GM18867 (cell line): ENCODE measurements around the gene GTF2H4.
A peak's percentile ranks its signal among the peaks of the same experiment; 100 is the strongest.
"Not testable (repeated sequence)": the region's sequence is repeated elsewhere in the genome, so short reads cannot be mapped to it uniquely, and the experiment has no call there.

ENCODE experiments used
- ATAC-seq: cut with Tn5 transposase; IDR thresholded peaks from one replicate; pipeline ENCODE4 v1.9.1; 2021; ENCODE audit warnings: mild to moderate bottlenecking, moderate library complexity; ENCODE audit not compliant: unreplicated experiment

The GTF2H4 gene

DNA sequence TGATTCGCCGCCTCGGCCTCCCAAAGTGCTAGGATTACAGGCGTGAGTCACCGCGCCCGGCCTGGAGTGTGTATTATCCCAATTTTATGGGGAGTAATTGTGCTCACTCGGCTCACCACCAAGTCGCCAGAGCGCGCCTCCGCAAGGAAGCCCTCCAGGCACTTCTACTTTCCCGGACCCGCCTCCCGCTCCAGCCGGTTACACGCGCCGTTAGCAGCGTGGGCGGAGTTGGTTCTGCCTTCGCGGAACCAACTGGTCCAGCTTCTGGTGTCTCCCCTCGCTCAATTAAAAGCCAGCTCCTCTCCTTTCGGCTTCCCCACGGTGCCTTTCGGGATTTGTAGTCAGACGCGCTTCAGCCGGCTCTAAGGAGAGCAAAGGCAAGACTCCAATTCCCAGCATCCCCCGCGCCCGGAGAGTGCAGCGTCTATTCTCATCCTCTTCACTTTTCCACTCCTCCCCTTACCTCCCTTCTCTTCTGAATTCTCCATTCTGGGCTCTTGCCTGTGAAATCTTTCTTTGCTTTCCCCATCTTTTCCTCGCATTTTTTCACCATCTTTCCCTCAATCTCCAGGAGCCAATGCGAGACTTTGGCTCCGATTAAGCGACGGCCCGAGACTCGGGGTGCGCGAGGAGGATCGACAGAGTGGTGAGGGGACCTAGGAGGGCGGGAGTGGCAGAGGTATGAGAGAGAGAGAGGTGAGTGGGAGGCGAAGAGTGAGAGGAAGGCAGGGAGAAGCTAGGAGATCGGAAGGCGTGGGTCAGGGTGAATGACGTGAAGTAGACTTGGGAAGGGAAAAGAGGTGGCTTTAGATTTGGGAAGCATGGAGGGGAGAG lies at the start of gene GTF2H4:
Gene GTF2H4, plus strand, starts transcription at position 450 of the 834 bp plus-strand sequence.
- peak; percentile 95 for ATAC-seq

DNA sequence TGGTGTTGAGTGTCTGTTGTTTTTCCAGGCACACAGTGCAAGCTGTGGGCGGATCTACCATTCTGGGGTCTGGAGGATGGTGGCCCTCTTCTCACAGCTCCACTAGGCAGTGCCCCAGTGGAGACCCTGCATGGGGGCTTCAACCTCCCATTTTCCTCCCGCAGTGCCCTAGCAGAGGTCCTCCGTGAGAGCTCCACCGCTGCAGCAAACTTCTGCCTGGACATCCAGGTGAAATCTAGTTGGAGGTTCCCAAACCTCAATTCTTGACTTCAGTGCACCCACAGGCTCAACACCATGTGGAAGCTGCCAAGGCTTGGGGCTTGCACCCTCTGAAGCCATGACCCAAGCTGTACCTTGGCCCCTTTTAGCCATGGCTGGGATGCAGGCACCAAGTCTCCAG lies 48.3 kb upstream of the GTF2H4 start:
- not testable (repeated sequence) for ATAC-seq

DNA sequence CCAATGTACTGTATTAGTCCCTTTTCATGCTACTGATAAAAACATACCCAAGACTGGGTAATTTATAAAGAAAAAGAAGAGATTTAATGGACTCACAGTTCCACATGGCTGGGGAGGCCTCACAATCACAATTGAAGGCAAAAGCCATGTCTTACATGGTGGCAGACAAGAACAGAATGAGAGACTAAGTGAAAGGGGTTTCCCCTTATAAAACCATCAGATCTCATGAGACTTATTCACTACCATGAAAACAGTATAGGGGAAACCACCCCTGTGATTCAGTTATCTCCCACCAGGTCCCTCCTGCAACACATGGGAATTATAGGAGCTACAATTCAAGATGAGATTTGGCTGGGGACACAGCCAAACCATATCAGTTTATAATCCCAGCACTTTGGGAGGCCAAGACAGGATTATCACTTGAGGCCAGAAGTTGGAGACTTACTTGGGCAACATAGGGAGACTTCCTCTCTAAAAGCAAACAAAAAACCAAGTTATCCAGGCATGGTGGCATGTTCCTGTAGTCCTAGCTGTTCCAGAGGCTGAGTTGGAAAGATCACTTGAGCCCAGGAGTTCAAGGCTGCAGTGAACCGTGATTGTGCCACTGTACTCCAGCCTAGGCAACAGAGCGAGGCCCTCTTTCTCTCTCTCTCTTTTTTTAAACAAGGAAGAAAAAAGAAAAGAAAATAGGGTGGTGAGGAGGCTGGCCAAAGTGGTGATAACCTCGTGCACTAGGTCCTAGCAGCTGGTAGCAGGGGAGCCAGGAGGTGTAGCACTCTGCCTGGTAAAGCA lies 46.6 kb upstream of the GTF2H4 start:
- no peak for ATAC-seq

DNA sequence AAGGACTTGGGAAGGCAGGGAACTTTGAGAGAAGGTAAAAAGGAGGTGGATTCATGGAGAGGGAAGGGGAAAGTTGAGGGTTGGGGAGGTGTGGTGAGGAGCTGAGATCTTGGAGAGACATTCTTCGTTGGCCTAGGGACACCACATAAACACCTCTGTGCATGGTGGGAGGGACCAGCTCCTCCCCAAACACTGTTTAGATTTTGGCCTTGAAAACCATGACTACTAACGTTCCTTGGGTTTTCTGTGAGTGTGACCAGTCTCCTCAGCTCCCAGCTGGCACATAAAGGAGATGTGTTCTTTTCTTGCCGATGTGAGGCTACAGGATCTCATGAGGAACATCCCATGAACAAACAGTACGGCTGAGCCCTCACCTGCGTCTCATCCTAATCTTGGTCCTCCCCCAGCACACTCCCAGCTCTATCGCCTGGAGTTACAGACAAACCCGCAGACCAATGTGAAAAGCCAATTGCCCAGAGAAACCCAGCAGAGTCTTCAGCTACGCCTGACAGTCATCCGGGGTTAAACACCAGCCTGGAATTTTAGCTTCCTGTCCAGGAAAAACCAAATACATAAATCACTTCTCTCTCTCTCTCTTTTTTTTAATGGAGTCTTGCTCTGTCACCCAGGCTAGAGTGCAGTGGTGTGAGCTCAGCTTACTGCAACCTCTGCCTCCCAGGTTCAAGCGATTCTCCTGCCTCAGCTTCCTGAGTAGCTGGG lies 45.7 kb upstream of the GTF2H4 start:
- ATAC-seq, result no peak

DNA sequence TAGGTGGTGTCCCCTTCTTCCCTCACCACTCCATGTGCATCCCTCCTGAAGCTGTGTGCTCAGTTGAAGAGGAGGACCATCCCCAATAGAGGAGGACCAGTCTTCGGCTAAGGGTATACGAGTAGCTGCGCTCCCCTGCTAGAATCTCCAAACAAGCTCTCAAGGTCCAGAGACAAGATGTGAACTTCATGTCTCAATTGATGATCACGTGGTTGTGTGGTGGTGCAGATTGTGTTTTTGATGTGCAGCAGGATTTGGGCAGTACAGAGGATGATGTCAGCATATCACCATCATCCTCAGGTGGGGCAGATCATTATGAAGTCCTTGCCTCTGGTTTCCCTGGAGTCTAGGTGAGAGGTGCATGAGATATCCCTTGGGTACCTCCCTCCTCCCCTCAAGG lies 43.7 kb upstream of the GTF2H4 start:
- no peak for ATAC-seq

DNA sequence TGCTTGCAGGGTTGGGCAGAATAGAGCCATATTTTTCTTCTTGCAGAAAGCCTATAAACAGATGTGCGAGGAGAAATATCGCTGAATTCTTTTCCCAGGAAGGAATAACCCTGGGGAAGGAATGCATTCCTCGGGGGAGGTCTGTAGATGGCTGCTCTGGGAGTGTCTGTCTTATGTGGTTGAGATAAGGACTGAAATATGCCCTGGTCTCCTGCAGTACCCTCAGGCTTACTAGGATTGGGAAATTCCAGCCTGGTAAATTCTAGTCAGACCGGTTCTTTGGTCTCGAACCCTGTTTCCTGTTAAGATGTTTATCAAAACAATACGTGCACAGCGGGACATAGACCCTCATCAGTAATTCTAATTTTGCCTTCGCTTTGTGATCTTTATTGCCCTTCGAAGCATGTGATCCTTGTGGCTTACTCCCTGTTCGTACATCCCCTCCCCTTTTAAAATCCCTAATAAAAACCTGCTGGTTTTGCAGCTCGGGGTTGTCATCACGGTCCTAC lies 38.7 kb upstream of the GTF2H4 start:
- not testable (repeated sequence) for ATAC-seq

DNA sequence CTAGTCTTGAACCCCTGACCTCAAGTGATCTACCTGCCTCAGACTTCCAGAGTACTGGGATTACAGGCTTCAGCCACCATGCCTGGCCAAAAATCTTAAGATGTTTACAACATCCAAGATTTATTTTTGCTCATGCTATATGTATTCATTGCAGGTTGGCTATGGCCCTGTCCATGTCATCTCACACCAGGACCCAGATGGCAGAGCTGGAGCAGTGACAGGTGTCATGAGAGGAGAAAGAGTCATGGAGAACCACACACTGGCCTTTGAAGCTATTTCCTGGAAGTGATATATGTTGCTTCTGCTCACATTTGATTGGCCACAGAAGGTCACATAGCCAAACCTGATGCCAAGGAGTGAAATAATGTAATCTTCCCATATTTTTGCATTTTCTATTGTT lies 37.5 kb upstream of the GTF2H4 start:
- no peak for ATAC-seq

DNA sequence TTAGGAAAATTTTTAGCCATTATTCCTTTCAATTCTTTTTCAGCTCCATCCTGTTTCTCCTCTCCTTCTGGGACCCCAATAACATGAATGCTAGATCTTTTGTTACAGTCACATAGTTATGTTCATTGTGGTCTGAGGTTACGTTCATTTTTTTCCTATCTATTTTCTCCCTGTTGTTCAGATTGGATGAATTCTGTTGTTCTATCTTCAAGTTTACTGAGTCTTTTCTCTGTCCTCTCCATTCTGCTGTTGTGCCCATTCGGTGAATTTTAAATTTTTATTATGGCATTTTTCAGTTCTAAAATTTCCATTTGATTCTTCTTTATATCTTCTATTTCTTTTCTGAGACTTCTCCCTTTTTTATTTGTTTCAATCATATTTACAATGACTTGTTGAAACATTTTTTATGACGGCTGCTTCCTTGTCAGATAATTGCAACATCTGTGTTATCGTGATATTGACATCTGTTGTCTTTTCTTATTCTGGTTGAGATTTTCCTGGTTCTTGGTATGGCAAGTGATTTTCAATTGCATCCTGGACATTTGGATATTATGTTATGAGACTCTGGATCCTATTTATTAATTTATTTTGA lies 36.3 kb upstream of the GTF2H4 start:
- ATAC-seq, result no peak

DNA sequence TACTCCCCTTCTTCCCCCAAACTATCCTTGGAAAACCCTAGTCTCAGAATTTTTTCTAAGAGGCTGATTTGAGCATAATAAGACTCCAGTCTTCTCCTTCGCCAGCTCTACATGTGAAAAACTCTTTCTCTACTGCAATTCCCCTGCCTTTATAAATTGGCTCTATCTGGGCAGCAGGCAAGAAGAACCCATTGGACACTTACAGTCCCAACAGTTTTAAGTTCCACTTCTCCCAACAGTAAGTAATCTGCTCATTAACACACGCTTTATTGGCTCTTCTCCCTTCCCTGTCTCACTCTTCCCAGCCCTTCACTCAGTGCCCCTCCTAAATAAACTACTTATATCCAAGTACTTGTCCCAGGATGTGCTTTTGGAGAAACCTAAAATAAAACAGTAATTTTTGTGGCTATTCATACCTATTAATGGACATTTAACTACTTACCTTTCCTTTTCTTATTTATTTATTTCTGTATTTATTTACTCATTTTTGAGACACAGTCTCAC lies 34.8 kb upstream of the GTF2H4 start:
- no peak for ATAC-seq

DNA sequence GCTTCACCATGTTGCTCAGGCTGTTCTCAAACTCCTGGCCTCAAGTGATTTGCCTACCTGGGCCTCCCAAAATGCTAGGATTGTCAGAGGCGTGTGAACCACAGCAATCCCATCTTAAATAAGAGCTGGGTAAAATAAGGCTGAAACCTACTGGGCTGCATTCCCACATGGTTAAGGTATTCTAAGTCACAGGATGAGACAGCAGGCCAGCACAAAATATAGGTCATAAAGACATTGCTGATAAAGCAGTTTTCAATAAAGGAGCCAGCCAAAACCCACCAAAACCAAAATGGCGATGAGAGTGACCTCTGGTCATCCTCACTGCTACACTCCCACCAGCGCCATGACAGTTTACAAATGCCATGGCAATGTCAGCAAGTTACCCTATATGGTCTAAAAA lies 34.2 kb upstream of the GTF2H4 start:
- ATAC-seq, result not testable (repeated sequence)

DNA sequence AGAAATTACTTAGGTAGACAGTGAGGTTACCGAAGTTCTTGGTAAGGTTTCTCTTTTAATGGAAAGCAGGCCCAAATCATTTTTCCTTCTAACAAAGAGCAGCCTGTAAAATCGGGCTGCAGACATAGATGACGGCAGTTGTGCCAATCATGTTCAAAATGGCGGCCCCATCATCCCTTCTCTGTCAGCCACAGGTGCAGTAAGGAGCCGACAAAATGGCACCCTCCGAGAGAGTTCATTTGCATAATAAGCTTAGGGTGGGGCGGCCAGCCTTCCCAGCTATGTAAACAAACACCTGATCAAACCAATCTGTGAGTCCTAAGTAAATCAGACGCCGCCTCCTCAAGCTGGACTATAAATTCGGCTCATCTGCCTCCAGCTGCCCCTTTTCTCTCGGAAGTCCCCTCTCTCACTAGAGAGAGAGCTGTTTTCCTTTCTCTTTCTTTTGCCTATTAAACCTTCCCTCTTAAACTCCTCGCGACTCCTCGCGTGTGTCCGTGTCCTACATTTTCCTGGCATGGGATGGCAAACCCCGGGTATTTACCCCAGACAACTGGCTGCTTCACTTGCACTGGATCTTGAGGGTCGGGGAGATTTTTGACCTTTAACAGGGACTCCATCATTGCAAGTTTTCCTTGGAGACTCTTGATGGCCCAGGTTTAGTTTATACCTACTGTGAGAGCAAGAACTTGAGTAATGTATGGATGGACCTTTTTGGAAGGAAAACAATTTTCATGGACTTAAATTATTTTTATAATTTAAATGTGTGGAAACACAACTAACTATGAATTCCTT lies 32.6 kb upstream of the GTF2H4 start:
- ATAC-seq, result no peak

DNA sequence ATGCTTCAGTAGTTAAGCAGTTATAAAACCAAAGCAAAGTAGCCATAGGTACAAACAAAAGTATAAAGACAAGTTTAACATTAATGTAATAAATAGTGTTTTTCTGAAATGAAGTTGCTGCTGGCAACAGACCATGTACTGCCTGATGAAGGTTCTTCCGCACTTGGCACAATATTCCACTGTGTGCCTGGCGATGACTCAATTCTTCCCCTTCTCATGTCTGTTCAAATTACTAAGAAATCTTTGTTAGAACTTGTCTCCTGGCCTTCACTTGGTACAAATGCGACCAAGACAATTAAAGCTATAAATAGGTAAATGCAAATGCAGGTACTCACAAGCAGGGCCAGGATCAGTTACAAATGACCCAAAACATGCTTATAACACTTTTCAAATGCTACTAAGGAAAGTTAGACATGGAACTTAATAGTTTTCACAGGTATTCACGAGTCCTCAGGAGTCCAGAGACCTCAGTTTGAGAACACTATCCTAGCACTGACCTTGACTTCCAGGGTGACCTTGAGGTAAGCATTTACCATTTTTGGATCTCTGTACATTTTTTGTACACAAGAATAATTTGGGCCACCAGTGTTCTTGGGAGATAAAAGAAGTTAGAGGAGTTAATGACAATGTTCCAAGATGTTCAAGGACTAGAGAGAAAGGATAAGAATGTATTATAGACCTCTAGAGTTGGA lies 31.8 kb upstream of the GTF2H4 start:
- no peak for ATAC-seq

DNA sequence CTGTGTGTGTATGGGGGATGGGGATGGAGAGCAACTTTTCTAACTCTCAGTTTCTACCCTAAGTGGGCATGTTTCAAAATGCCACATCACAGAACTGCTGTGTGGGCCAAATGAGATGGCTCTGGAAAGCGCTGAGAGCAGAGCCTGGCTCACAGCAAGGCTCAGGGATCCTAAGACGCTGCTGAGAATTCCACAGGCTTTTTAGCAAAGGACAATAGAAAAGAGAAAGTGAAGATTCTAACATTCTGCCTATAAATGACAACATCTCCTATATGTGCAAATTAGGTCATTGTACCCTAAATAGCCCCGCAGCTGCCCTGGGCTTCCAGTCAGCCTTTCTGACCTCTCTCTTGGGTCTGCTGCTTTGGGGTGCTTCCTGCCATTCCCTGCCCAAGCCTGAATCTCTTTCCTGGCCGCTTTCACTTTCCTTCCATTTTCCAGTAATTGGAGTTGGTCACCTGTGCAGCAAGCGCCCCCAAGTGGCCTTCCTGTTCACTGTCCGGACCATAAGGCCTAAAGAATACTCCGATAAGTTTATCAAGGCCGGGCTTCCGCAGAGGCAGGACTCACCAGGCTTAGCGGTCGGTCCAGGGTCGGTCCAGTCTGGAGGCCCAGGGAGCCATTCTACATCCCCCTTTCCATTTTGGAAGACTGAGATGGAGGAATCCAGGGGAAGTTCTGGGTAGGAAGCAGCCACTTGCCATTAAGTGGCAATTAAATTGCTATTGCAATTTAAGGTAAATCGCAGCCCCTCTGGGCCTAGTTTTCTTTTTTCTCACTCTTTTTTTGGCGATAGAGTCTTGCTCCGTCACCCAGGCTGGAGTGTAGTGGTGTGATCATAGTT lies 30.4 kb upstream of the GTF2H4 start:
- no peak for ATAC-seq

DNA sequence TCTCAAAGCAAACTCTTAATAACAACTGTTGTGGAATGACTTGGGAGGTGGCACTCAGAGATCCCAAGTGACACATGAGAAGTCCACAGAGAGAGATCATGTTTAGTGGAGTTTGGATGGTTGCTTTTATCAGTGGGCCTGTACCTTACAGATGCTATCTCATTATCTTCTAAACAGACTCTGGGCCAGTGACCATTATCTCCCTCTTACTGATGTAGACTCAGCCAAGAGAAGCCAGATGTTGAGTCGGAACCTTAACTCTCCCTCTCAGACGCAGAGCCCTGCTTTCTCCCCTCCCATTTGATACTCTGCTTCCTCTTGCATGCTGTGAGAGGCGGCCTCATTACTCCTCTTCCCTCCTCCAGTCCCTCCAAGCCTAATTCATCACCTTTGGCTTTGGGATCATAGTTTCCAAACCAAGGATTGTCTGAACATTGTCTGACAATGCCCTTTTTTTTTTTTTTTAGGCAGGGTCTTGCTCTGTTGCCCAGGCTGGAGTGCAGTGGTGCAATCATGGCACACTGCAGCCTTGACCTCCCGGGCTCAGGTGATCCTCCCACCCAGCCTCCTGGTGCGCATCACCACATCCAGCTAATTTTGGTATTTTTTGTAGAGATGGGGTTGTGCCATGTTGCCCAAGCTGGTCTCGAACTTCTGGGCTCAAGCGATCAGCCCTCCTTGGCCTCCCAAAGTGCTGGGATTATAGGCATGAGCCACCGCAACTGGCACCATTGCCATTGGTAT lies 28.2 kb upstream of the GTF2H4 start:
- no peak for ATAC-seq

DNA sequence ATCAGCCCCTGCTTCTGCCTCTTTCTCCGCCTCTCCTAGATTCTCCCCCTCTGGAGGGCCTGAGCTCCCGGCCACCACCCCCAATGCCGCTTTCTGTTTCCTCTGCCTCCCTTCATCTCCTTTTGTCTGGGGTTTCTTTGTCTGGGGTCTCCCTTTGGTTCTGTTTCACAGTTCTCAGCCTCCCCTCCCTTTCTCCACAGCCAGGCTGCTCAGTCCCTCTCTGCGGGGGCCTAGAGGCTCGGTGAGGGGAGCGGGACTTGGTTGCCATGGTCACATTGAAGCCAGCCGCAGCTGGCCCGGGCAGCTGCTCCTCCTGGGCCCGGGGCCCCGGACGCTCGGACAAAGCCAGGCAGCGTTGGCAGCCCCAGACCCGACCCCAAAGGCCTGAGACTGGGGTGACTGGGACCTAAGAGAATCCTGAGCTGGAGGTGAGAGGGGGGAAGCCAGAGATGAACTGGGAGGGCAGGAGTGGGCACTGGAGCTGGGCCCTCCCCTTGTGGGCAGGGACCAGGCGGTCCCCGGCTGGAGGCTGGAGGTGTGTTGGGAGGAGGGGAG lies 27.2 kb upstream of the GTF2H4 start:
- no peak for ATAC-seq

DNA sequence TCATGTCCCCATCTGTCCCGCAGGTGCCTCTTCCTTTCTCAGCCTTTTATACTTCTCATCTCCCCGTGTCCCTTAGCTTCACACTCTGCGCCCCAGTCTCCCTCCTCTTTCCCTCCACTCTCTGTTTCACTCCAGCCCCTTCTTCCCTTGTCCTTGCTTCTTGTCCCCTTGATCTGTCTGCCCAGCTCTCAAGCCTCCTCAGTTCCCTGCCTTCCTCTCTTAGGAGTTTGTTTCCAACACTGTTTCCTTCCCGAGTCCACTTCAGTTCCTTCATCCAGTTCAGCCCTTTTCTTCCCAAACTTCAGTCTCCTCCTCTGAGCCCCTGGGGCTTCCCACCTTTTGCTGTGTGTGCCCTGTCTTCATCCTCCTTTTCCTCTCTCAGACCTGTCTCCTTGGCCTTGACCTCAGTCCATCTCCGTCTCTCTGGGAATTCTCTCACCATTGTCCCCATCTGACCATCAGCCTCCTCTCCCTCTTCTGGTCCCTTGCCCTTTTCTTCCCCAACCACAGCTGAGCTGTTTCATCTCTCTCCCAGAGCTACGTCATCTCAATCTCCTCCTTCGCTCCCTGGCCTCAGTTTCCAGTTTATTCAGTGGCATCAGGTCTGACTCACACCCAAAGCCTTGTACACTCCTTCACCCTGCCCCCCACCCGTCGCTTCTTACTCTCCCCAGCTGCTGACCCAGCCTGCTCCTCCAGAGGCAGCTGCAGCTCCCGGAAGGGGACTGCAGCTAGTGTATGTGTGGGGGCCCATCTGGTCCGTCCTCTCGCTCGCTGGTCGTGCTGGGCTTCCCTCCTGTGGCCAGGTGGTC lies 26.4 kb upstream of the GTF2H4 start:
- ATAC-seq, result no peak
